H1 (cell line): ENCODE data around the gene DDX3X. TPM values are rescaled to one million over a fixed set of nuclear protein-coding genes. Genes with fewer than 3 reads are reported as not detected.

Experiments used
- ASH2L ChIP-seq: fragments of 200-600, 300-600 bp; sonication (generic); IDR thresholded peaks from one replicate; pipeline ENCODE4 v1.7.1; 2017; ENCODE audit warnings: low read length
- CBX5 ChIP-seq: fragments of 300-800, 300-1000 bp; sonication (generic); IDR thresholded peaks from 2 replicates; pipeline ENCODE4 v1.7.1; 2016; ENCODE audit warnings: antibody characterized with exemption, low read length, low read depth
- GABPA ChIP-seq: IDR thresholded peaks from 2 replicates; pipeline ENCODE4 v1.6.1; 2011; ENCODE audit warnings: mild to moderate bottlenecking, low read length, moderate library complexity, borderline replicate concordance; ENCODE audit not compliant: insufficient read depth
- NRF1 ChIP-seq: IDR thresholded peaks from 2 replicates; pipeline ENCODE4 v1.6.1; 2011; ENCODE audit warnings: mild to moderate bottlenecking, low read depth, low read length, improper control_type of control experiment
- POLR2A ChIP-seq, 2 experiments: IDR thresholded peaks; 1 replicate in 1 of 2; 2 replicates in 1 of 2; pipeline ENCODE4 v1.6.1; 2011; ENCODE audit warnings: low read depth in 2 of 2, low read length in 2 of 2, mild to moderate bottlenecking in 2 of 2; ENCODE audit errors: control extremely low read depth in 1 of 2
- POU5F1 ChIP-seq: IDR thresholded peaks from 2 replicates; pipeline ENCODE4 v1.6.1; 2011; ENCODE audit warnings: low read depth, mild to moderate bottlenecking, low read length, moderate library complexity
- polyA plus RNA-seq, 7 experiments: library from polyadenylated mRNA; depleted of rRNA in 3 of 7; stranded (reverse) in 5 of 7; unstranded in 2 of 7; fragments of >200 nt in 5 of 7; fragments of 200-250 nt in 2 of 7; gene quantifications; 1 replicate in 5 of 7; 2 replicates in 1 of 7; 4 replicates in 1 of 7; pipeline versions ENCODE4 v1.2.1 to v1.2.3, GENCODE V29; 2011 to 2013; ENCODE audit warnings: missing spikeins in 2 of 7, mixed read lengths in 2 of 7
- total RNA-seq: library from RNA; stranded (reverse); fragmentation: NEBNext Ultra II Directional; extraction: Animal tissue kit (Norgen Biotek cat#: 25700); gene quantifications from 2 replicates; pipeline ENCODE4 v1.2.1, GENCODE V29; 2021
- TF ChIP-seq, protein P1 (sequence below): IDR thresholded peaks from 2 replicates; pipeline ENCODE4 v1.6.1; 2012; ENCODE audit warnings: inconsistent platforms
- TF ChIP-seq, protein P2 (sequence below): IDR thresholded peaks from 2 replicates; pipeline ENCODE4 v1.6.1; 2011; ENCODE audit warnings: low read length, improper control_type of control experiment
- TF ChIP-seq, protein P3 (sequence below): IDR thresholded peaks from 2 replicates; pipeline ENCODE4 v1.6.1; 2011; ENCODE audit warnings: low read depth, mild to moderate bottlenecking, low read length; ENCODE audit not compliant: insufficient read depth

The DDX3X gene
- total and polyA plus RNA-seq, 2 of the 8 experiments (the other 6 are each of a cell fraction or from before 2014, with no cell fraction given) = 39.4 to 291 TPM

DNA sequence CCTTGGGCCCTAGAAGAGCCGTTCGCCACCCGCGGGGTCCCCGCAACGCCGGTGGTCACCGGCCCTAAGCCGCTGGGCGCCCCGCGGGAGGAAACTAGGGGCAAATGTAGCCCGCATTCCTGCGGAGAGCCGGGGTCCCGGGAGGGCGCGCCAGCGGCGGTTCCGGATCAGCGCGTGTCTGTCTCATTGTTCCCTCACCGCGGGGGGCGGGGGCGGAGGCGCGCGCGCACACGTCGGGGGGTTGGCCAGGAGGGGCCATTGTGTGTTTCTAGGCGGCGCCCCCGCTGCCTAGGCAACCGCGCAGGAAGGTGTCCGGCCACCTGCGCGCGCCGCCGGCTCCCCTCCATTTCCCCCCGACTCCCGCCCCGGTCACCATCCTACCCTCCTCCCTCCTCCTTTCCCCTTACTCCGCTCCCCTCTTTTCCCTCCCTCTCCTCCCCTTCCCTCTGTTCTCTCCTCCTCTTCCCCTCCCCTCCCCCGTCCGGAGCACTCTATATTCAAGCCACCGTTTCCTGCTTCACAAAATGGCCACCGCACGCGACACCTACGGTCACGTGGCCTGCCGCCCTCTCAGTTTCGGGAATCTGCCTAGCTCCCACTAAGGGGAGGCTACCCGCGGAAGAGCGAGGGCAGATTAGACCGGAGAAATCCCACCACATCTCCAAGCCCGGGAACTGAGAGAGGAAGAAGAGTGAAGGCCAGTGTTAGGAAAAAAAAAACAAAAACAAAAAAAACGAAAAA lies 789 bp upstream of the DDX3X start (continued):
- TF ChIP-seq, protein P1, sequence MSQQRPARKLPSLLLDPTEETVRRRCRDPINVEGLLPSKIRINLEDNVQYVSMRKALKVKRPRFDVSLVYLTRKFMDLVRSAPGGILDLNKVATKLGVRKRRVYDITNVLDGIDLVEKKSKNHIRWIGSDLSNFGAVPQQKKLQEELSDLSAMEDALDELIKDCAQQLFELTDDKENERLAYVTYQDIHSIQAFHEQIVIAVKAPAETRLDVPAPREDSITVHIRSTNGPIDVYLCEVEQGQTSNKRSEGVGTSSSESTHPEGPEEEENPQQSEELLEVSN = peak; percentile 85
- no peak for TF ChIP-seq CBX5
- TF ChIP-seq NRF1 = no peak
- TF ChIP-seq ASH2L = peak; percentile 27
- peak in 1 of 2 experiments; percentile 62; a peak in 1 of 3 replicates for TF ChIP-seq POLR2A (IDR thresholded peaks at IDR 0.05; ENCODE audit: control extremely low read depth in 1 of 2, low read depth in 2 of 2, low read length in 2 of 2)
- no peak for TF ChIP-seq GABPA
- TF ChIP-seq, protein P2, sequence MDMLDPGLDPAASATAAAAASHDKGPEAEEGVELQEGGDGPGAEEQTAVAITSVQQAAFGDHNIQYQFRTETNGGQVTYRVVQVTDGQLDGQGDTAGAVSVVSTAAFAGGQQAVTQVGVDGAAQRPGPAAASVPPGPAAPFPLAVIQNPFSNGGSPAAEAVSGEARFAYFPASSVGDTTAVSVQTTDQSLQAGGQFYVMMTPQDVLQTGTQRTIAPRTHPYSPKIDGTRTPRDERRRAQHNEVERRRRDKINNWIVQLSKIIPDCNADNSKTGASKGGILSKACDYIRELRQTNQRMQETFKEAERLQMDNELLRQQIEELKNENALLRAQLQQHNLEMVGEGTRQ = peak; percentile 72
- TF ChIP-seq POU5F1 = no peak
- TF ChIP-seq, protein P3, sequence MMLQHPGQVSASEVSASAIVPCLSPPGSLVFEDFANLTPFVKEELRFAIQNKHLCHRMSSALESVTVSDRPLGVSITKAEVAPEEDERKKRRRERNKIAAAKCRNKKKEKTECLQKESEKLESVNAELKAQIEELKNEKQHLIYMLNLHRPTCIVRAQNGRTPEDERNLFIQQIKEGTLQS = peak; percentile 40; the same call in 1 of the 2 replicates
- TF ChIP-seq, all 59 proteins: peak for 14
